ENCODE results near the gene CRB3.

The CRB3 gene

DNA sequence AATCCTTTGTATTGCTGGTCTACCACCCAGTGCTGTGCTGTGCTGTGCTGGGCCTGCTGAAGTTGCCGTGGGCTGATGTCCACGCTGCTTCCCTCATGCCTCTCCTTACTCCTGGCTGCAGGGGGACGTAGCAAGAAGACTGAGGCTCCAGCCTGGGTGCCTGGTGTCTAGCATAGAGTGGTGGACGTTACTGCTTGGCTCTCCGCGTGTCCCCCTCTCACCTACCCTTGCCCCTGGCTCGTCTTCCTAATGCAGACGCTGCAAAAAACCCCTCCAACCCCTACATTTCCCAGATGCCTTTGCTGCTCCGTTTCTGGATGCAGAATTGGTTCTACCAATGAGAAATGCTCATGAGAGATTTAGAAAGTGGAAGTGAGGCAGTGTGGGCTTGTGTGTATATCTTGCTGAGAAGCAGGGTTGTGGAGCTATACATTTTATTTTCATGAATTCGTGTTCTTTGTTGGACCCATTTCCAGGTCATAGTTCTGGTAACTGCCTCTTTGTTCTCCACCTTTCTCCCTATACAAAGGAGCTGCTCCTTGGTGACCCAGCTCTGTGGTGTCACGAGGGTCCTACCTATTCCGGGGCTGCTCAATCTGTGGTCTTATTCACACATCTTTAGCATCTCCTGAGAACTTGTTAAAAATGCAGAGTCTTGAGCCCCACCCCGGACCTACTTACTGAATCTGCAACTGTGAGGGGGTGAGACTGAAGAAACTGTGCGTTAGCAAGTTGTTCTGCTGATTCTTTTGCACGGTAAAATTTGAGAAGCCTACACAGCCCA lies 25.4 kb downstream of the CRB3 start:
- TF ChIP-seq CTCF (IDR thresholded peaks at IDR 0.05; ENCODE audit: unreplicated experiment in 3 of 3): no peak
- peaks cover 22% of the 10 kb centered on the region for H3K27me3 Mint-ChIP-seq (ENCODE audit: low read depth)
- peaks cover under 1% of the 10 kb centered on the region for H3K36me3 Mint-ChIP-seq (ENCODE audit: low read depth)
- H3K4me1 Mint-ChIP-seq: no peaks in the 10 kb centered on the region
- H3K9me3 Mint-ChIP-seq: peaks cover 5% of the 10 kb centered on the region
- no peak overlapping the region for H3K27ac Mint-ChIP-seq
- no peak overlapping the region for H3K4me3 Mint-ChIP-seq

DNA sequence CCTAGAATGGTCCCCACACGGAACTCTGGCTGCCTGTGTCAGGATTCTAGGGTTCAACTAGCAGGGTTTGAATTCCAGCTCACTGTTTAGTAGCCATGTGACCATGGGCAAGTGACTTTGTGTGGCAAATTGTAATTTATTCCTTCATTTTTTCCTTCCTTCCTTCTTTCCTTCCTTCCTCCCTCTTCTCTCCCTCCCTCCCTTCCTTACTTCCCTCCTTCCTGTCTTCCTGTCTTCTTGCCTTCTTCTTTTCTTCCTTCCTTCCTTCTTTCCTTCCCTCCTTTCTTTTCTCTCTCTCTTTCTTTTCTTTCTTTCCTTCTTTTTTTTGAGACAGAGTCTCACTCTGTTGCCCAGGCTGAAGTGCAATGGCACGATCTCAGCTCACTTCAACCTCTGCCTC lies 26.1 kb downstream of the CRB3 start:
- no peaks in the 10 kb centered on the region for H3K4me1 Mint-ChIP-seq
- H3K36me3 Mint-ChIP-seq (ENCODE audit: low read depth): peaks cover 5% of the 10 kb centered on the region
- no peak for TF ChIP-seq CTCF (IDR thresholded peaks at IDR 0.05; ENCODE audit: unreplicated experiment in 3 of 3)
- H3K27ac Mint-ChIP-seq: no peak overlapping the region
- peaks cover 25% of the 10 kb centered on the region for H3K27me3 Mint-ChIP-seq (ENCODE audit: low read depth)
- H3K4me3 Mint-ChIP-seq: no peak overlapping the region
- H3K9me3 Mint-ChIP-seq: peaks cover 5% of the 10 kb centered on the region

GRCh38 chr19:6491802-6492592 lies 27.9 kb downstream of the CRB3 start:
- Mint-ChIP-seq H3K9me3 (peaks cover 5% of the 10 kb centered on the region), H3K27me3 (ENCODE audit: low read depth) (peaks cover 25% of the 10 kb centered on the region), H3K4me3 (no peak overlapping the region), H3K36me3 (ENCODE audit: low read depth) (peaks cover 5% of the 10 kb centered on the region), H3K4me1 (no peaks in the 10 kb centered on the region), H3K27ac (no peak overlapping the region)
- TF ChIP-seq CTCF (IDR thresholded peaks at IDR 0.05; ENCODE audit: unreplicated experiment in 3 of 3): no peak

- Mint-ChIP-seq H3K27me3 (ENCODE audit: low read depth) (peaks cover 29% of the 10 kb centered on the region), H3K4me1 (no peaks in the 10 kb centered on the region), H3K27ac (no peak overlapping the region), H3K36me3 (ENCODE audit: low read depth) (peaks cover 5% of the 10 kb centered on the region), H3K4me3 (no peak overlapping the region), H3K9me3 (peaks cover 5% of the 10 kb centered on the region)
- no peak for TF ChIP-seq CTCF (IDR thresholded peaks at IDR 0.05; ENCODE audit: unreplicated experiment in 3 of 3)
Observed at GRCh38 chr19:6494438-6495036, 30.5 kb downstream of the CRB3 start.

- Mint-ChIP-seq H3K4me3 (no peak overlapping the region), H3K36me3 (ENCODE audit: low read depth) (peaks cover 5% of the 10 kb centered on the region), H3K27me3 (ENCODE audit: low read depth) (peaks cover 33% of the 10 kb centered on the region), H3K9me3 (peaks cover 5% of the 10 kb centered on the region), H3K27ac (no peak overlapping the region), H3K4me1 (no peaks in the 10 kb centered on the region)
- TF ChIP-seq CTCF (IDR thresholded peaks at IDR 0.05; ENCODE audit: unreplicated experiment in 3 of 3): no peak
Observed at GRCh38 chr19:6495947-6496346, 31.9 kb downstream of the CRB3 start.

Data from nephron (organoid).